ENCODE results near the gene AGMAT.

AGMAT gene

GRCh38 chr1:15543589-15544568 lies 41.0 kb downstream of the AGMAT start:
- H3K9me3 ChIP-seq, result no peaks in the 10 kb centered on the region
- peaks cover 87% of the 10 kb centered on the region for H3K36me3 ChIP-seq
- H3K4me1 ChIP-seq (ENCODE audit: control insufficient read depth in 1 of 2, insufficient read depth in 1 of 2, low read depth in 1 of 2, low read length in 1 of 2), result no peaks in the 10 kb centered on the region
- no peak for TF ChIP-seq CTCF (IDR thresholded peaks at IDR 0.05)
- H3K27me3 ChIP-seq, result no peaks in the 10 kb centered on the region
- H3K4me3 ChIP-seq (ENCODE audit: low read depth in 1 of 2, low read length in 1 of 2), result no peak overlapping the region
- no peak overlapping the region for H3K27ac ChIP-seq

GRCh38 chr1:15543251-15543588 lies 41.6 kb downstream of the AGMAT start:
- TF ChIP-seq CTCF (IDR thresholded peaks at IDR 0.05), result no peak
- H3K4me1 ChIP-seq (ENCODE audit: control insufficient read depth in 1 of 2, insufficient read depth in 1 of 2, low read depth in 1 of 2, low read length in 1 of 2), result no peaks in the 10 kb centered on the region
- H3K36me3 ChIP-seq, result peaks cover 87% of the 10 kb centered on the region
- H3K27me3 ChIP-seq, result no peaks in the 10 kb centered on the region
- H3K9me3 ChIP-seq, result no peaks in the 10 kb centered on the region
- no peak overlapping the region for H3K27ac ChIP-seq
- no peak overlapping the region for H3K4me3 ChIP-seq (ENCODE audit: low read depth in 1 of 2, low read length in 1 of 2)

- peaks cover 87% of the 10 kb centered on the region for H3K36me3 ChIP-seq
- H3K27ac ChIP-seq, result no peak overlapping the region
- H3K27me3 ChIP-seq, result no peaks in the 10 kb centered on the region
- no peaks in the 10 kb centered on the region for H3K4me1 ChIP-seq (ENCODE audit: control insufficient read depth in 1 of 2, insufficient read depth in 1 of 2, low read depth in 1 of 2, low read length in 1 of 2)
- no peak overlapping the region for H3K4me3 ChIP-seq (ENCODE audit: low read depth in 1 of 2, low read length in 1 of 2)
- H3K9me3 ChIP-seq, result no peaks in the 10 kb centered on the region
- no peak for TF ChIP-seq CTCF (IDR thresholded peaks at IDR 0.05)
Observed at GRCh38 chr1:15542388-15543250, 42.2 kb downstream of the AGMAT start.

- no peaks in the 10 kb centered on the region for H3K27me3 ChIP-seq
- H3K4me1 ChIP-seq (ENCODE audit: control insufficient read depth in 1 of 2, insufficient read depth in 1 of 2, low read depth in 1 of 2, low read length in 1 of 2), result no peaks in the 10 kb centered on the region
- no peaks in the 10 kb centered on the region for H3K9me3 ChIP-seq
- no peak overlapping the region for H3K27ac ChIP-seq
- no peak for TF ChIP-seq CTCF (IDR thresholded peaks at IDR 0.05)
- no peak overlapping the region for H3K4me3 ChIP-seq (ENCODE audit: low read depth in 1 of 2, low read length in 1 of 2)
- H3K36me3 ChIP-seq, result peaks cover 86% of the 10 kb centered on the region
Observed at GRCh38 chr1:15541231-15541792, 43.5 kb downstream of the AGMAT start.

- H3K27me3 ChIP-seq, result no peaks in the 10 kb centered on the region
- TF ChIP-seq CTCF (IDR thresholded peaks at IDR 0.05), result no peak
- peaks cover 79% of the 10 kb centered on the region for H3K36me3 ChIP-seq
- no peaks in the 10 kb centered on the region for H3K4me1 ChIP-seq (ENCODE audit: control insufficient read depth in 1 of 2, insufficient read depth in 1 of 2, low read depth in 1 of 2, low read length in 1 of 2)
- H3K27ac ChIP-seq, result no peak overlapping the region
- no peaks in the 10 kb centered on the region for H3K9me3 ChIP-seq
- H3K4me3 ChIP-seq (ENCODE audit: low read depth in 1 of 2, low read length in 1 of 2), result no peak overlapping the region
Observed at GRCh38 chr1:15540186-15540585, 44.7 kb downstream of the AGMAT start.
